Sciatic nerve (tissue), 2 donors: Measurements from ENCODE around the gene SLFN12L. TPM values are rescaled to one million over a fixed set of nuclear protein-coding genes. Genes with fewer than 3 reads are reported as not detected.
"Not testable (repeated sequence)": the region's sequence is repeated elsewhere in the genome, so short reads cannot be mapped to it uniquely, and the experiment has no call there.

ENCODE experiments used
- ATAC-seq: fragments of 200-7000 bp; cut with Tn5 transposase; one replicate; pipeline ENCODE4 v1.9.1; 2020; ENCODE audit warnings: mild to moderate bottlenecking, moderate library complexity
- DNase-seq: peaks from one replicate; pipeline ENCODE4 v3.0.0-alpha.2; 2020; ENCODE audit warnings: low spot score
- intact Hi-C: fragments of 100-400 bp; cut with DNase I; formaldehyde crosslinking; loops from one replicate; pipeline ENCODE4 v1.14.2; 2022
- total RNA-seq: library from RNA; stranded (reverse); fragmentation: NEBNext Ultra II Directional; extraction: Animal tissue kit (Norgen Biotek cat#: 25700); gene quantifications from one replicate; pipeline ENCODE4 v1.2.1, GENCODE V29; 2021
- donor health status: DM: no; HTN: no; CAD: no.
- donor health status: DM: no; HTN: no; CAD: no.

SLFN12L gene
- total RNA-seq, 1 donor from 2014 or later: 6.0 TPM

GRCh38 chr17:35515027-35515426, 22.5 kb downstream of the SLFN12L start:
- intact Hi-C loops: no loop called here
- ATAC-seq: no peak
- DNase-seq: no peak

GRCh38 chr17:35514564-35514963, 22.9 kb downstream of the SLFN12L start:
- DNase-seq: no peak
- no peak for ATAC-seq
- intact Hi-C loops: no loop called here

- DNase-seq (no peak), ATAC-seq (no peak)
- intact Hi-C loops: no loop called here
These were observed 27.4 kb downstream of the SLFN12L start for GRCh38 chr17:35510052-35510451.

GRCh38 chr17:35507714-35508113, 29.8 kb downstream of the SLFN12L start:
- intact Hi-C loops, ATAC-seq, DNase-seq: not testable (repeated sequence)

- intact Hi-C loops: no loop called here
- ATAC-seq (no peak), DNase-seq (no peak)
These were observed 37.9 kb downstream of the SLFN12L start for GRCh38 chr17:35499548-35499947.

GRCh38 chr17:35498448-35499178, 38.9 kb downstream of the SLFN12L start:
- DNase-seq (no peak), ATAC-seq (no peak)
- intact Hi-C loops: no loop called here

GRCh38 chr17:35496451-35497290, 40.8 kb downstream of the SLFN12L start:
- intact Hi-C loops: no loop called here
- ATAC-seq: no peak
- DNase-seq: no peak

- no peak for ATAC-seq
- intact Hi-C loops: no loop called here
- no peak for DNase-seq
These were observed 44.4 kb downstream of the SLFN12L start for GRCh38 chr17:35493040-35493439.

- intact Hi-C loops: no loop called here
- ATAC-seq (no peak), DNase-seq (no peak)
These were observed 46.1 kb downstream of the SLFN12L start for GRCh38 chr17:35491417-35491816.

GRCh38 chr17:35489944-35490343, 47.5 kb downstream of the SLFN12L start:
- intact Hi-C loops: no loop called here
- DNase-seq: no peak
- ATAC-seq: no peak

- no peak for DNase-seq
- intact Hi-C loops: no loop called here
- no peak for ATAC-seq
These were observed 48.5 kb downstream of the SLFN12L start for GRCh38 chr17:35488991-35489390.

- peak; percentile 79 for ATAC-seq
- DNase-seq: peak; percentile 70
- intact Hi-C loops: no loop called here
These were observed 50.4 kb downstream of the SLFN12L start for GRCh38 chr17:35486920-35487732.

- intact Hi-C loops: no loop called here
- ATAC-seq (no peak), DNase-seq (no peak)
These were observed 58.2 kb downstream of the SLFN12L start for GRCh38 chr17:35479271-35479670.

- DNase-seq (no peak), ATAC-seq (no peak)
- intact Hi-C loops: no loop called here
These were observed 60.2 kb downstream of the SLFN12L start for GRCh38 chr17:35477248-35477647.

- DNase-seq (no peak), ATAC-seq (no peak)
- intact Hi-C loops: no loop called here
These were observed 61.1 kb downstream of the SLFN12L start for GRCh38 chr17:35476283-35476820.

- intact Hi-C loops: no loop called here
- ATAC-seq (no peak), DNase-seq (no peak)
These were observed 69.0 kb downstream of the SLFN12L start for GRCh38 chr17:35468475-35468874.

GRCh38 chr17:35467824-35468223, 69.7 kb downstream of the SLFN12L start:
- no peak for DNase-seq
- intact Hi-C loops: no loop called here
- no peak for ATAC-seq

- peak; percentile 59 for DNase-seq
- intact Hi-C loops: loop anchor here (2.0 kb wide), 1 partner anchor 52 kb away; no protein-coding TSS in a partner anchor
These were observed 77.1 kb downstream of the SLFN12L start for GRCh38 chr17:35460354-35460851.

GRCh38 chr17:35454035-35454434, 83.4 kb downstream of the SLFN12L start:
- ATAC-seq, DNase-seq: not testable (repeated sequence)

More at GRCh38 chr17:35460354-35460851, 77.1 kb downstream of the SLFN12L start:
- ATAC-seq: peak; percentile 52

More at GRCh38 chr17:35454035-35454434, 83.4 kb downstream of the SLFN12L start:
- intact Hi-C loops: not testable (repeated sequence)
